HepG2 (cell line): ENCODE results near the gene SEMA4C. TPM values are rescaled to one million over a fixed set of nuclear protein-coding genes. Genes with fewer than 3 reads are reported as not detected.

Experiments used
- ETV5 ChIP-seq: IDR thresholded peaks from 2 replicates; pipeline ENCODE4 v1.6.1; 2018; ENCODE audit warnings: missing biosample characterization, missing genetic modification reagents, inconsistent platforms, borderline replicate concordance
- FOXA3 ChIP-seq: IDR thresholded peaks from 2 replicates; pipeline ENCODE4 v1.6.1; 2016; ENCODE audit warnings: missing genetic modification reagents, missing compliant biosample characterization
- HCFC1 ChIP-seq: fragments of 150-350 bp; IDR thresholded peaks from 2 replicates; pipeline ENCODE4 v1.6.1; 2014; ENCODE audit warnings: low read depth, low read length
- HMGXB3 ChIP-seq: sonication (generic); formaldehyde crosslinking; IDR thresholded peaks from 2 replicates; pipeline ENCODE4 v1.4.0; 2020; ENCODE audit warnings: missing genetic modification reagents, borderline replicate concordance
- ISL2 ChIP-seq: sonication (generic); formaldehyde crosslinking; IDR thresholded peaks from 2 replicates; pipeline ENCODE4 v1.5.0; 2020; ENCODE audit warnings: missing genetic modification reagents
- KAT8 ChIP-seq: IDR thresholded peaks from 2 replicates; pipeline ENCODE4 v1.6.1; 2016; ENCODE audit warnings: missing genetic modification reagents, missing compliant biosample characterization
- KLF16 ChIP-seq, 2 experiments: sonication (generic) in 1 of 2; formaldehyde crosslinking in 1 of 2; IDR thresholded peaks; 2 replicates each; pipeline versions ENCODE4 v1.6.1 to v1.8.0; 2016 to 2023; ENCODE audit warnings: missing genetic modification reagents in 2 of 2, missing compliant biosample characterization in 1 of 2
- NFKB2 ChIP-seq: sonication (generic); formaldehyde crosslinking; IDR thresholded peaks from 2 replicates; pipeline ENCODE4 v1.4.0; 2020; ENCODE audit warnings: missing genetic modification reagents, borderline replicate concordance
- PHF20 ChIP-seq: sonication (generic); formaldehyde crosslinking; IDR thresholded peaks from 2 replicates; pipeline ENCODE4 v1.5.0; 2020; ENCODE audit warnings: mild to moderate bottlenecking, missing genetic modification reagents
- SOX13 ChIP-seq, 3 experiments: fragments of 450-650 bp in 1 of 3; sonication (generic) in 1 of 3; formaldehyde crosslinking in 1 of 3; IDR thresholded peaks in 2 of 3; conservative IDR thresholded peaks in 1 of 3; 2 replicates each; pipeline versions ENCODE4 v1.5.0 to v1.6.1; 2016 to 2020; ENCODE audit warnings: antibody characterized with exemption in 1 of 3, mild to moderate bottlenecking in 1 of 3, missing compliant biosample characterization in 1 of 3, missing genetic modification reagents in 1 of 3, moderate library complexity in 1 of 3
- TBX3 ChIP-seq: fragments of 450-650 bp; IDR thresholded peaks from 2 replicates; pipeline ENCODE4 v1.6.1; 2017; ENCODE audit warnings: antibody characterized with exemption, mild to moderate bottlenecking, inconsistent platforms, borderline replicate concordance
- ZEB1 ChIP-seq: IDR thresholded peaks from 2 replicates; pipeline ENCODE4 v1.6.1; 2012; ENCODE audit warnings: mild to moderate bottlenecking, low read depth, inconsistent platforms; ENCODE audit not compliant: insufficient replicate concordance
- ZNF10 ChIP-seq: sonication (generic); formaldehyde crosslinking; IDR thresholded peaks from 2 replicates; pipeline ENCODE4 v1.4.0; 2020; ENCODE audit warnings: mild to moderate bottlenecking, low read depth, missing genetic modification reagents, borderline replicate concordance
- ZNF318 ChIP-seq: sonication (generic); formaldehyde crosslinking; IDR thresholded peaks from 2 replicates; pipeline ENCODE4 v1.4.0; 2020; ENCODE audit warnings: mild to moderate bottlenecking, missing genetic modification reagents
- ZNF549 ChIP-seq: sonication (generic); formaldehyde crosslinking; IDR thresholded peaks from 2 replicates; pipeline ENCODE4 v1.5.0; 2020; ENCODE audit warnings: missing genetic modification reagents
- polyA plus RNA-seq, 8 experiments: library from polyadenylated mRNA; depleted of rRNA in 3 of 8; stranded (reverse) in 7 of 8; unstranded in 1 of 8; fragments of >200 nt; fragmentation: Illumina TruSeq in 4 of 8; extraction: Trizol in 4 of 8; gene quantifications; 2 replicates each; pipeline versions ENCODE4 v1.2.1 to v1.2.3, GENCODE V29; 2011 to 2016; ENCODE audit warnings: low read depth in 4 of 8, missing spikeins in 1 of 8, mixed read lengths in 1 of 8; ENCODE audit not compliant: insufficient read depth in 1 of 8
- total RNA-seq, 5 experiments: library from RNA; depleted of rRNA; stranded (reverse); fragments of >200 nt; fragmentation: Illumina TruSeq; extraction: Trizol; gene quantifications; 2 replicates each; pipeline ENCODE4 v1.2.3, GENCODE V29; 2016; ENCODE audit warnings: low read depth in 1 of 5

The SEMA4C gene
- total and polyA plus RNA-seq, 2 of the 13 experiments (the other 11 are each of a cell fraction or from before 2014, with no cell fraction given), result 25.9 to 46.6 TPM

GRCh38 chr2:96857667-96858372 is 12.1 kb downstream of the SEMA4C start, which contains the start of gene ANKRD39 (continued):
- TF ChIP-seq HMGXB3 (CRISPR knock-in tag), result no peak
- TF ChIP-seq ZEB1, result no peak
- no peak for TF ChIP-seq ZNF10 (CRISPR knock-in tag)
- no peak for TF ChIP-seq ZNF549 (CRISPR knock-in tag)
- peak; percentile 75; the same call in 1 of the 2 replicates for TF ChIP-seq NFKB2 (CRISPR knock-in tag)
- peak; percentile 58 for TF ChIP-seq PHF20
- peak; percentile 29 to 49; a peak in 2 of 4 replicates for TF ChIP-seq KLF16 (CRISPR knock-in tag; IDR thresholded peaks at IDR 0.05)
- TF ChIP-seq SOX13 (IDR thresholded peaks at IDR 0.05), result 0 out of 2 replicates have a peak, but pooled peaks have one; percentile 17
- peak in 1 of 2 experiments; percentile 53; a peak in 2 of 4 replicates for TF ChIP-seq SOX13 (CRISPR knock-in tag; conservative IDR thresholded peaks at IDR 0.05 in 1 of 2, IDR thresholded peaks at IDR 0.05 in 1 of 2)
- TF ChIP-seq KAT8 (CRISPR knock-in tag), result peak; percentile 81
- TF ChIP-seq ISL2 (CRISPR knock-in tag), result peak; percentile 57
- TF ChIP-seq ETV5, result peak; percentile 73
- TF ChIP-seq TBX3, result peak; percentile 53
- TF ChIP-seq FOXA3 (CRISPR knock-in tag), result peak; percentile 43; the same call in 1 of the 2 replicates
- no peak for TF ChIP-seq ZNF318 (CRISPR knock-in tag)
- TF ChIP-seq HCFC1, result no peak; the same call in 1 of the 2 replicates
